GM13977 (cell line): Measurements from ENCODE around the gene PAK5.

Experiments used
- DNase-seq: peaks from one replicate; pipeline ENCODE4 v3.0.0; 2012; ENCODE audit warnings: low spot score
- in situ Hi-C: fragments of 300-500 bp; cut with MboI; formaldehyde crosslinking; loops from one replicate; pipeline ENCODE4 v1.12.0; 2022; ENCODE audit warnings: low sequenced_read_pairs, low pct_unique_long_range_greater_than_20kb, mixed read lengths, inconsistent platforms; ENCODE audit not compliant: unreplicated experiment
- TF ChIP-seq, protein P1 (sequence below): IDR thresholded peaks from 2 replicates; pipeline ENCODE4 v1.5.1; 2012; ENCODE audit warnings: mild to moderate bottlenecking, control low read depth; ENCODE audit not compliant: insufficient read depth; ENCODE audit errors: extremely low read depth, missing control alignments

PAK5 gene

DNA sequence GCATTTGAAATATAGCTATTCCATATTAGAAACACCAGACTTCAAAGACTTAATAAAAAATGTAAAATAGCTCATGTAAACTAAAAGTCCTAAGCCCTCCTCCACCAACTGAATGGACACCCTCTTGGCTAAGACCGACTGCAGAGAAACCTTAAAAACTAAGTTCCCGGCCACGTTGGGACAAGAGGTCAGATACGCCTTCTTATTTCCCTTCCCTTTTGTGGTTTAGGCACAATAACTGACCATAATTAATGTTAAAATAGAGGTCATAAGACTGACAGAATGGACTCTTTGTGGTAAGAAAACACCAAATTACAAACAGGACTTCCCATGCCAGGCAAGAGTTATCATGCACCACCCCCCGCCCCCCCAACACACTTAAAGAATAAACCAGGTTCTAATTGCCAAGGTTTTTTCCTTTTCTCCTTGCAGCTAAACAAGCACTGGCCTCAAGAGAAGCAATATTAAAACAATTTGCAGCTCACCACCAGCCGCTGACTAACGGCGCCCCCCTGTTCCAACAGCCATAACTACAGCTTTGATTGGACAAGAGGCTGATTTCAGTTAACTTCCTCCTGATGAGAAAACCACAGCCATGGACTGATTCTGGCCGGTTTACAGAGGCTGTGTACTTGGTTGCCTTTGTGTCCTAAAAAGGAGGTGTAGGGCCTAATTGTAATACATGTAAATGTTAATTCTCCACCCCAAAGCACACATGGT is 335.2 kb downstream of the PAK5 start:
- DNase-seq, result no peak
- TF ChIP-seq, protein P1, sequence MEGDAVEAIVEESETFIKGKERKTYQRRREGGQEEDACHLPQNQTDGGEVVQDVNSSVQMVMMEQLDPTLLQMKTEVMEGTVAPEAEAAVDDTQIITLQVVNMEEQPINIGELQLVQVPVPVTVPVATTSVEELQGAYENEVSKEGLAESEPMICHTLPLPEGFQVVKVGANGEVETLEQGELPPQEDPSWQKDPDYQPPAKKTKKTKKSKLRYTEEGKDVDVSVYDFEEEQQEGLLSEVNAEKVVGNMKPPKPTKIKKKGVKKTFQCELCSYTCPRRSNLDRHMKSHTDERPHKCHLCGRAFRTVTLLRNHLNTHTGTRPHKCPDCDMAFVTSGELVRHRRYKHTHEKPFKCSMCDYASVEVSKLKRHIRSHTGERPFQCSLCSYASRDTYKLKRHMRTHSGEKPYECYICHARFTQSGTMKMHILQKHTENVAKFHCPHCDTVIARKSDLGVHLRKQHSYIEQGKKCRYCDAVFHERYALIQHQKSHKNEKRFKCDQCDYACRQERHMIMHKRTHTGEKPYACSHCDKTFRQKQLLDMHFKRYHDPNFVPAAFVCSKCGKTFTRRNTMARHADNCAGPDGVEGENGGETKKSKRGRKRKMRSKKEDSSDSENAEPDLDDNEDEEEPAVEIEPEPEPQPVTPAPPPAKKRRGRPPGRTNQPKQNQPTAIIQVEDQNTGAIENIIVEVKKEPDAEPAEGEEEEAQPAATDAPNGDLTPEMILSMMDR, result no peak
- in situ Hi-C loops, result no loop called here

DNA sequence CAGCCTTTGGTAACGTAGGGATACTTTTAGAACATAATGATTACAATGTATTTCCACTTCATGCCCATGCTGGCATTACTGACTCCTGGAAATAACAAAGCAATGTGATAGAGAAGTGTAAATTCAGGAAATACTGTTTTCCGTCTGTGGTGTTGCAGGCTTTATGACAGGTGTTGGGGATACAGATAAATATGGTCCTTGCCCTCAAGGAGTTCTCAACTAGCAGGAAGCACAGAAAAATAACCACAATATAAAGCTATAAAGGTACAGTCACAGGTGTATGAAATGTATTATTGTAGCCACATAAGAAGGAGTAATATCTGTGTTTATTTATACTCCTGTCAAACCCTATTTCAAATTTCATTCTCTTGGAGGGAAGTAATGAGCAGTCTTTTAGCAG is 337.4 kb downstream of the PAK5 start:
- TF ChIP-seq, protein P1, result no peak
- in situ Hi-C loops, result no loop called here
- no peak for DNase-seq

DNA sequence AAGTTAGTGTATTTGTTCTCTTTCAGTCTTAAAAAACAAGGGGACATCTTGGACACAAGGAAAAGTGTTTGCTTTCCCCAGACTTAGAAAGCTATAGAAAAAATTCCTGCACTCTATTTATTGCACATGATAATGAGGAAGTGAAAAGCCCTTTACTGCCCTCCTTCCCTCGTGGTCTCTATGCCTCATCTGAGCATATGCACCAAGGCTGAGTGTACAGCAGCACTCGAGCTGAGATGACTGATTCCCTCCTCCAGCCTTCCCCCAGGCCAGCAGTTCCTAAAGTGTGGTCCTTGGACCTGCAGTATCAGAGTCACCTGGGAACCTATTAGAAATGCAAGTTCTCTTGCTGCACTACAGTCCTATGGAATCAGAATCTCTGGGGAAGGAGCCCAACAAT is 338.8 kb downstream of the PAK5 start:
- TF ChIP-seq, protein P1, result no peak
- DNase-seq, result no peak
- in situ Hi-C loops, result no loop called here

DNA sequence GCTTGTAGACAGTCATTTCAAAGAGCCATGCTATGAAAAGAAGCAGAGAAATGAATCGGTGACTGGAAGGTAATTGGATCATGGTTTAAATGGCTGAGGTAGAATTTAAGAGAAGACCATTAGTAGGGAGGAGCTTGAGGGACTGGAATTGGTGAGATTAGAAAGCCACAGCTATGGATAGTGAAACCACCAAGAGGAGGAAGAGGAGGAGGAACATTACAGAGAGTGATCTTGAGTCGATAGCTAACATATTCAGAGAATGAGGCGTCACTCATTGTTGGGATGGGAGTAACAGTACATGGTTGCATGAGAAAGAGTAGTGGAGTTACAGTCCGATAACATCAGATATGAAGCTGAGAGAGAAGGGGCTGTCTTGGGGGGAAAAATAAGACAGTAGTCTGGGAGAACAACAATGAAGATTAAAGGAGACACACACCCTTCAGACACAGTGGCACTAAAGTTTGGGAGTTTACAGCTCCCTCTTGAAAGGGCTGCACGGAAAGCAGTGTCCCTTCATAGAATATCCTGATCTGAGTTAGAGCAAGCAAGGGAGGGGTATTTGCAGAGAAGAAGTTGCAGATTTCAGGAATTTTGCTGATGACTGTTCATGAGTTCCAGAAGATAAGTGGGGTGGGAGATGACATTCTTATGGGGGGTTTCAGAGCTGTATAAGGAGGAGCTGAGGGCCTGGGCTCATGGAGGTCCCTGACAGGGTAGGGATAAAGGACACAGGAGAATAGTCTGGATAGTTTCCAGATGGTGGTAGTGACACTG is 339.6 kb downstream of the PAK5 start:
- in situ Hi-C loops, result no loop called here
- TF ChIP-seq, protein P1, result no peak
- no peak for DNase-seq

DNA sequence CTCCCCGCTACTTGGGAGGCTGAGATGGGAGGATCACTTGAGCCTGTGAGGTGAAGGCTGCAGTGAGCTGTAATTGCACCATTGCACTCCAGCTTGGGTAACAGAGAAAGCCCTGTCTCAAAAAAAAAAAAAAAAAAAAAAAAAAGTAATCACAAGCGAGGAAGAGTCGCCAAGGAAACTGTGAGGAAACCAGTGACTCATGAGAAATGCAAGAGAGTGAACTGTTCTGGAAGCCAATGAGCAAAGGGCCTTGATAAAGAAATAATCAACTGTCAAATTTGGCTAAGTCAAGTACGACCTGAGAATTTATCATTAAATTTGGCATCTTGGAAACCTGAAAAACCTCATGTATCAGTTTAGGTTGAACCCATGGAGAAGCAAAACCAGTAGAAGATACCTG is 340.6 kb downstream of the PAK5 start:
- TF ChIP-seq, protein P1, result no peak
- DNase-seq, result no peak
- in situ Hi-C loops, result no loop called here

DNA sequence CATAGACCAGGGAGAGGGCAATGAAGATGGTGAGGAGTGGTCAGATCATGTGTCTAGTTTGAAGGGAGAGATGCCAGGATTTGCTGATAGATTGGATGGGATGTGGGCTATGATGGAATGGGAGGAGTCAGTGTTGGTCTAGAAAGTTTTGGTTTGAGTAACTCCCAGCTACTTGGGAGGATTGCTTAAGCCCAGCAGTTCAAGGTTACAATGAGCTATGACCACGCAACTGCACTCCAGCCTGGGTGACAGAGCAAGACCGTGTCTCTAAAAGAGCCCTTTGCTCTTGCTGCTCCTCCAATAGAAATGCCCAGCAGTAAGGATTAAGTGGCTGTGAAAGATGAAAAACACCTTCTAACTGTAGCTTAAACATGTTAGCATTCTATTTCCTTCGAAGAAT is 342.7 kb downstream of the PAK5 start:
- TF ChIP-seq, protein P1, result no peak
- DNase-seq, result no peak
- in situ Hi-C loops, result no loop called here
